SK-N-DZ (cell line): ENCODE data around the gene OBSL1. TPM values are rescaled to one million over a fixed set of nuclear protein-coding genes. Genes with fewer than 3 reads are reported as not detected.

ENCODE experiments used
- DNase-seq: peaks from one replicate; pipeline ENCODE4 v3.0.0-alpha.2; 2015; ENCODE audit warnings: low spot score
- polyA plus RNA-seq, 2 experiments: library from polyadenylated mRNA; depleted of rRNA; stranded (reverse); fragments of >200 nt; gene quantifications; 2 replicates each; pipeline ENCODE4 v1.2.3, GENCODE V29; 2014

Gene OBSL1
- polyA plus RNA-seq (2014; cell fraction: cytosol; rRNA removed), result 57.4 and 69.0 TPM in 2 replicates
- polyA plus RNA-seq (2014; cell fraction: nucleus; rRNA removed), result 221 and 243 TPM in 2 replicates

GRCh38 chr2:219571311-219572236 is at the start of gene OBSL1:
OBSL1 (minus strand) TSS chr2:219571539; CDS start chr2:219571232, 307 bp downstream.
- peak; percentile 91 for DNase-seq

- DNase-seq, result no peak
These were observed 49.2 kb upstream of the OBSL1 start for GRCh38 chr2:219620546-219620945.

GRCh38 chr2:219619235-219619634 is 47.9 kb upstream of the OBSL1 start:
- DNase-seq, result peak; percentile 58

GRCh38 chr2:219618733-219619122 is 47.4 kb upstream of the OBSL1 start:
- DNase-seq, result no peak

- no peak for DNase-seq
These were observed 45.2 kb upstream of the OBSL1 start for GRCh38 chr2:219616550-219616949.

DNA sequence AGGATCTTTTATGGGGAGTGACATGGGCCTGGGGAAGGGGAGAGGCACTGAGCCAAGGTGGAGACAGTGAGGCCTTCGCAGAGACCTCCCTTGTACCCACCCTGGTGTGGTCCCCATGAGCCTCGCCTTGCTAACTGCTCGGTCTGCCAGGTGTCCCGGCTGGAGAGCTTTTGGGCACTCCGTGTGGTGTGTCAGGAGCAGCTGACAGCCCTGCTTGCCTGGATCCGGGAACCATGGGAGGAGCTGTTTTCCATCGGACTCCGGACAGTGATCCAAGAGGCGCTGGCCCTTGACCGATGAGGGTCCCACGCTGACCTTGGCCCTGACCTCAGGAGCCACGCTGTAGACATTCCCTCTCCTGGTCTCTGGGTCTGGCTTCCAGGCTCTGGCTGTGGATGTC is 44.6 kb upstream of the OBSL1 start:
- no peak for DNase-seq

DNA sequence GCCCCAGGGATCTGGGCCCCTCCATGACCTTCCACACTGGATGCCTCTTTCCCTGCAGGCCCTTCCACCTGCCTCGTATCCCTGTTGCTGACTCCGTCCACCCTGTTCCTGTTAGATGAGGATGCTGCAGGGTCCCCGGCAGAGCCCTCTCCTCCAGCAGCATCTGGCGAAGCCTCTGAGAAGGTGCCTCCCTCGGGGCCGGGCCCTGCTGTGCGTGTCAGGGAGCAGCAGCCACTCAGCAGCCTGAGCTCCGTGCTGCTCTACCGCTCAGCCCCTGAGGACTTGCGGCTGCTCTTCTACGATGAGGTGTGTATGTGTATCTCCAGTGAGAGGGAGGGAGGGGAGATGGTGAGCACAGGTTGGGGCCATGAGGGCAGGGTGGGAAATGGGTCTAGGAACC is 43.7 kb upstream of the OBSL1 start:
- no peak for DNase-seq

DNA sequence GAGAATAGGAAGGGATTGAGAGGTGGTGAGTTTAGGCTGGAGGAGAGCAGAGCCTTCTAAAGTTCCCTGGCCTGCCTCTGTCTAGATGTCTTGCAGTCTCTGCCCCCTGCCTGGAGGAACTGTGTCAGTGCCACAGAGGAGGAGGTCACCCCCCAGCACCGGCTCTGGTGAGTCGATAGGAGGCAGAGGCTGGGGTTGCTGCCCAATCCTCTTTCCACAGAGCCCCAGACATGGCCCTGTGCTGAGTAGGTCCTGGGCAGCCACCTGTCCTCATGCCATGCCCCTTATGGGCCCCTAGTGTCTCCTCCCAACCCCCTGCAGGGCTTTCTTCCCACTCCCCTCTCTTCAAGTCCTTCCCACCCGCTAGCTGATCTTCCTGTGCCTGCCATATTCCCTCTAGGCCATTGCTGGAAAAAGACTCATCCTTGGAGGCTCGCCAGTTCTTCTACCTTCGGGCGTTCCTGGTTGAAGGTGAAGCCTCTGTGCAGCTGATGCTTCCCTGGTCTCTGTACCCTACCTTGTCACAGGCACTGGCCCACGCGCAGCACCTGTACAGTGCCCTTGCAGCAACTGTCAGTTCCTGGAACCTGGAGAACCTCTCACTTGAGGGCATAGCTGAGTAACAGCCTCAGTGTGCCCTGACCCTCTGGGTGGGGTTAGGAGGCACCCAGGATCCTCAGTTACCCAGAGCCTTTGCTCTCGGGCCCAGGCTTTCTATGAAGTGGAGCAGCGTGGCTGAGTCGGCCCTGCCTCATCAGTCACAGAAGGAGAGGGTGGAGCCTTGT is 42.9 kb upstream of the OBSL1 start:
- DNase-seq, result no peak

DNA sequence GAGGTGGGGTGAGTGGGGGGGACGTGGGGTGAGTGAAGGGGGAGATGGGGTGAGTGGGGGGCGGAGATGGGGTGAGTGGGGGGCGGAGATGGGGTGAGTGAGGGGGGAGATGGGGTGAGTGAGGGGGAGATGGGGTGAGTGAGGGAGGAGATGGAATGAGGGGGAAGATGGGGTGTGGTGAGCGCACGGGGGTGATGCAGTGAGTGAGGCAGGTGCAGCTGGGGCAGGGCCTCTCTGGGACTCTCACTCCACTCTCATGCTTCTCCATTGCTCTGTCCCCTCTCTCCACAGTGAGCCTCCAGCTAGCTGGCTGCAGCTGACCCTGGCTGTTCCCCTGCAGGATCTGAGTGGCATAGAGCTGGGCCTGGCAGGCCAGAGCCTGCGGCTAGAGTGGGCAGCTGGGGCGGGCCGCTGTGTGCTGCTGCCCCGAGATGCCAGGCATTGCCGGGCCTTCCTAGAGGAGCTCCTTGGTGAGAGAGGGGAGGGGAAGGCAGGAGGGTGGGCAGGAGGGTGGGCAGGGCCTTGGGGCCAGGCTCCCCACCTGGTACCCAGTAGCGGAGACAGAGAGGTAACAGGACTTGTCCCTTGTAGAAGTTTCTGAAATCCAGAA is 42.2 kb upstream of the OBSL1 start:
- no peak for DNase-seq

DNA sequence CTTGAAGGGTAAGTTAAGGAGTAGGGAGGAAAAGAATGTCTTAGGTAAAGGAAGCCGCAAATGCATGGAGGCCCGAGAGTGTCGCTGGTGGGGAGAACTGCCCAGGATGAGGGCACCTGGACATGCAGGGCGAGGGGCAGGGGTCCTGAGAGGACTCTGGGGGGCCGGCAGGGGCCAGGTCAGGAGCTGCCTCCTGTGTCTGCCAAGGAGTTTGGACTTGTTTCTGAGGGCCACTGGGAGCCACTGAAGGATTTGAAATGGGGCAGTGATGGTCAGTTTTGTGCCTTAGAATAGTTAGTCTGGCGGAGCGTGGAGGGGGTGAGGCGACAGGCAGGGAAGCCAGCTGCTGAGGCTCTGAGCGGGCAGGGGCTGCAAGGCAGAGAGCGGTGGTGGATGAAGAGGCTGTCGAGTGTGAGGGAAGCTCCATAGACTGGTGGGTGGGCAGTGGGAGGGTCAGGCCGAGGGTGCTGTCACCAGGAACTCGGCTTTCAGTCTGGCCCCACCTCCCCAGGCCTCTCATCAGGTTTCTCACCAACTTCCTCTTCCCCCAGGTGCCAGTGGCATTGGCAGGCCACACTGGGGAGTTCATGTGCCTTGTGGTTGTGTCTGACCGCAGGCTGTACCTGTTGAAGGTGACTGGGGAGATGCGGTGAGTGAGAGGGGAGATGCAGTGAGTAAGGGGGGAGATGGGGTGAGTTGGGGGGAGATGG is 41.4 kb upstream of the OBSL1 start:
- DNase-seq, result no peak

GRCh38 chr2:219611866-219612576 is 40.7 kb upstream of the OBSL1 start:
- no peak for DNase-seq

DNA sequence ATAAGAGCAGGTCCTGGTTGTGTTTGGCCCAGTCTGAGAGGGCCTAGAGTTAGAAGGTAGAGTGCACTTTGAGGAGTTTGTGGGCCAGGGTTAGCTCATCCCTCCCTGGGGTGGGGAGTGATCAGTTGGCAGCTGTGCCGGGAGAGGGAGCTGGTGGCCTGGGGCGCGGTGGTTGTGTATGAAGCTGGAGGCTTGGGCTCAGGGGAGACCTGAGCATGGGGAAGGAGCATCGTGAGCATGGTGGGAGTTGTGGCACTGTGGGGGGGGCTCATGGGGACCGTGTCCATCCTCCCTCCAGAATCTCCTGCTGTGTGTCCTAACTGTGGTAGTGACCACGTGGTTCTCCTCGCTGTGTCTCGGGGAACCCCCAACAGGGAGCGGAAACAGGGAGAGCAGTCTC is 40.0 kb upstream of the OBSL1 start:
- no peak for DNase-seq

DNA sequence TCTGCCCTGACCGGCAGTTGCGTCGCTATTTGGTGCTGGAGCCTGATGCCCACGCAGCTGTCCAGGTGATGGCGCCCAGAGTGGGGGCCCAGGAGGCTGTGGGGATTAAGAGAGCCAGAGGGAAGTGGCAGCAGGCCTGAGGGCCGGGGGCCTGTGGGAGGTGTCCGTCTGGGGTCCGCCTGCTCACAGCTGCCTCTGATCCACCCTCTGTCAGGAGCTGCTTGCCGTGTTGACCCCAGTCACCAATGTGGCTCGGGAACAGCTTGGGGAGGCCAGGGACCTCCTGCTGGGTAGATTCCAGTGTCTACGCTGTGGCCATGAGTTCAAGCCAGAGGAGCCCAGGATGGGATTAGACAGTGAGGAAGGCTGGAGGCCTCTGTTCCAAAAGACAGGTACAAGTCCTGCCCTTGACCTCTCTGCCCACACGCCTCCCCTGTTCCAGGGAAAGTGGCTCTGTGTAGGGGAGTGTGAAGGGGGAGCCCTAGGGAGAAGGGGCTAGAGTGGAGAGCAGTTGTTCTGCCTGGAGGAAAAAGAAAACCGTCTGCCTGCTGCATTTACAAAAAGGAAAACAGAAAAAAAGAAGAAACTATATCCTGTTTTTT is 37.9 kb upstream of the OBSL1 start:
- DNase-seq, result no peak

GRCh38 chr2:219608399-219608964 is 37.1 kb upstream of the OBSL1 start:
- DNase-seq, result no peak

GRCh38 chr2:219607931-219608330 is 36.6 kb upstream of the OBSL1 start:
- no peak for DNase-seq

GRCh38 chr2:219605607-219605954 is 34.2 kb upstream of the OBSL1 start:
- DNase-seq, result no peak

GRCh38 chr2:219603771-219604170 is 32.4 kb upstream of the OBSL1 start:
- DNase-seq, result no peak

GRCh38 chr2:219598308-219599078 is 27.2 kb upstream of the OBSL1 start:
- DNase-seq, result no peak
